GM21717 (cell line): ENCODE results near the gene SAP30L.

Source experiments
- ATAC-seq: cut with Tn5 transposase; IDR thresholded peaks from one replicate; pipeline ENCODE4 v1.9.1; 2021; ENCODE audit warnings: mild to moderate bottlenecking, moderate library complexity; ENCODE audit not compliant: unreplicated experiment

The SAP30L gene

DNA sequence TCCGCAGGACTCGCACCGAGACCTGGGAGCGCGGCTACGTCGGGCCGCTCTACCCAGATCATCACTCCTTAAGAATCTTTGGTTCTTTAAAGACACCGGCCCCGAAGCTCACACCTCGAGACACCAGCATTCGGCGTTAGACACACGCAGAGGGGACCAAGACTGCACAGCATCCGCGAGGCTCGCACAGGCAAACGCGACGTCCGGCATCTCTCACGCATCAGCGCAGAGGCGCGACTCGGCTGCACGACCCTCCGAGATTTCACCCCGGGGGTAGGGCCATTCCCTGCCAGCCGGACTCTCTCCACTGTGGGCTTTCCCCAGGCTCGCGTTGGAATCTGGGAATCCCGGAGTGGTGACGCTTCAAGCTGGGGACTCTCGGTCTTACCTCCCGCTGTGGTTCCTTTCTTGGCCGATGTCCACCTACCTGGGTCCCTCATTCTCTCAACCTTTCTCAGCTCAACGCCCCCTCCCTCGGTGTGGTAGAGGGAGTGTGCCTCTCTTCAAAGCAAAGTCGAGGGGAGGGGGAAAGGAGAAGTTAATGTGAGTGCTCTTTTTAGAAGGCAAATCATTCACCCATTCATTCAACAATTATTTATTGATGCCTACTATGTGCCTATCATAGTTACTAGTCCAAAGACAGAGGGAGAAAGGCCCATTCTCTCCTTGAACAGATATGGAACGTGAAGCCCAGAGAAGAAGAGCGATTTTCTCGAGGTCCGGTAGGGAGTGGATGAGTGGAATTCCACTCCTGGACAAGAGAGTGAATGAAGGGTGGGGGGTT is 33.6 kb downstream of the SAP30L start:
- no peak for ATAC-seq

DNA sequence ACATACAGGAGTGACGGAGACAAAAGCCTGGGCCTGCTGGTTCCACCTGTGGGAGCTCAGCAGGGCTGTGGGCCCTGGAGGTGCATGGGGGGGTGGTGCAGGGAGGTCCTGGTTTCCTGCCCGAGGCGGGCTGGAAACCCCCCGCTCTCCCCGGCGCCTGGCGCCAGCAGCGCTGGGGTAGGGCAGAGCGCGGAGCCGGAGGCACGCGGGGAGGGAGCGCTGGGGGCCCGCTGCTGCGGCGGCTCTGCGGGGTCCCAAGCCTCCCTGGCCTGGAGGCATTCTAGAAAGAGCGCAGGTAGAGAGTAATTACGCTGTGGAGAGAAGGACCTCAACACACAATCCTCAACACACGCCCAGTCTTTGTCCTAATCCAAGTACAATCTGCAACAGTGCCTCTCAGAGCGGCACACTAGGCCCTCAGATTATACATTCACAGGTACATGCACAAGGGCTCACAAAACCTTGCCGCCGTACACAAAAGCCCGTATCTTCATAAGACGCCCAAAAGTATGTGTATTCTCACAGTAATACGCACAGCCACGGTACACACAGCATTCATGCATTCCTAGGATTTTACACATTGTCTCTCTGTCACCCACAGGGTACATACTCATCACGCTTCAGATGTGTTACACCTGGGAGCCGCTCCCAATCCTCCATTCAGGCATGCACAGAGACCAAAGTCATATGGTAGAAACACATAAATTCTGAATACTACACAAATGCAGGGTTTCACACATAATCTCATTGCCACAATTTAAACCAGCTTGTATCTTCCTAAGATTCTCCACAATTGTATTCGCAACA is 34.4 kb downstream of the SAP30L start:
- no peak for ATAC-seq

DNA sequence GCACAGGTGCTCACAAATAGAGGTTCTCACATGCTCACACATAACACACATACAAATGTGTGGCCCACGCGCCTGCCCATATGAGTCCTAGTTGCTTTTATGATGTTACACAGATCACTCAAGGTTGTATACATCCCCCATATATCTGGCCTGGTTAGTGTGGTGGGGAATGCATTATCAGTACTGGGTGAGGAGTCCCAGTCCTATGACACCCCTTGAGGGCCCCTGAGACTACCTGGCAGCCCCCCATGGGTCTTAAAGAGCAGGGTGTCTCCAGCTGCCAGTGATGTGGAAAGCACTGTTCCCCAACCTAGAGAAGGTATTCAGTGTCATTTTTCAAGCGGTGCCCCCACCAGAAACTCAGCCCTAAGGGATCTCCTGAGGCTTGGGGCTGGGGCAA is 35.0 kb downstream of the SAP30L start:
- no peak for ATAC-seq

DNA sequence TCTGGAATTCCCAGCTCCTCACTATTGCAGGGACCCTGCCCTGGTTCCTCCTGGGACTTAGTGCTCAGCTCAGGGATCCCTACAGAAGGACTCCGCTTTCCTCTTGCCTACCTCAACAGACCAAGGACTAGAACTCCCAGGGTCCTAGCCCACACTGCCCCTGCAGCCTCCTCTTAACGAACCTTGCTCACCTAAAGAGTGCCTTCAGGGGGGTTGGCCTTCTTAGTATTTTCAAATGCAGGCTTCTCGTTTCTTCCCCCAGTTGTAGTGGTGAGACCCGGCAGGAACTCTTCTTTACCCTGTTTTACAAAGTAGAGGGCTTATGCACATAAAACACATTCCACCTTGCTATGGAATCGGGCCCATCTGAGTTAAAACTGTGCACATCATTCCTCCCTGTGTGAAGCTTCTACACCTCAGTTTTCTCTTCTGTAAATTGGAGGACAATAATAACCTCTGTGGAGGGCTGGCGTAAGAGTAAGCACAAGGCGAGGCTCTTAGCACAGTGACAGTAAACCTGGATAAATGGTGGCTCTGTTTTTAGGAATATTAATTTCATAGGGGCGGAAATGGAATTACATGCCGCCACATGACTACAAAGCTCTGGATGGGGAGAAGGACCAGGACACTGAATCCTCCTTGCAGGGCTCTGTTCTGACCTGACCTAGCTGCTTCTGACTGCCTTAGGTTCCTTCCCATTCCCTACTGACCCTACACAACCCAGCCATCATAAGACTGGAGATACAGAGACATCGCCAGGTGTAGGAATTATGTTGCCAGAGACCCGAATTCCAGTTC is 36.0 kb downstream of the SAP30L start:
- no peak for ATAC-seq

DNA sequence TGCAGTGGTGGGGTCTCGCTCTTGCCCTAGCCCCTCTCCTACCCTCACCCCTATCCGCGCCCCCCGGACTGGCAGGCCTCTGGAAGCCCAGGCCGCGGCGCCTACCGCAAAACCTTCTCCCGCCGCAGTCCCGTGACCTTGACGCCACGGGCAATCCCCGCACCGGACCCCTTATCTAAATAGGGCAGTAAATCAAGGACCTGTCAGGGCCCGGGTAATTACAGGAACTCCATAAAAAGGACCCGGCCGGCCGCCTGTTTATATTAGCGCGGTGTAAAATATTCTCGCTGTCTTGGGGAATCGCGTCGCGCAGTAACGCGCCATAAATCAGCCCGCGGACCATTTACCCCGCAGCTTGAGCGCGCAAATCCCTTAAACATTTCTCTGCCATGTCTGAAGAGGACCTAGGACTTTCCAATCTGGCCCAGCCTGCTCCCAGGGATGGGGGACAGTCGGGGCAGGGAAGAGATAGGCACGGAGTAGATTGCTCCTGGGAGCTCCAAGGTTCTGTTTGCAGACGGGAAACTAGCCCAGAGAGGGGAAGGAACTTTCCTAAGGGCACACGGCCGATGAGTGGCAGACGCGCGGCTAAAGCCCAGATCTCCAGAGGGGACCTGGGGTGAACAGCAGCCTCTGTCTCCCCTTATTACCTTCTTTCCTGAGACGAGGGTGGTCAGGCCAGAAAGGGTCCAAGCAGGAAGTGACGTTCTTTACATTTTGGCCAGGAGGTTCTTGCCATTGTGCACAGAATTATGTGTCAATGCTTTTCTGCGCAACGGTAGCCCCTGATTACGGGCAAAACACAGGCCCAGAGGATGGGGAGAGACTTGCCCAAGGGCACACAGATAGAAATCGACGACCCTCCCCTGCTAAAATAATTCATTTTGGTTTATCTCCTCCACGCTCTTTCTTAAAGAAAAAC is 37.0 kb downstream of the SAP30L start:
- no peak for ATAC-seq

DNA sequence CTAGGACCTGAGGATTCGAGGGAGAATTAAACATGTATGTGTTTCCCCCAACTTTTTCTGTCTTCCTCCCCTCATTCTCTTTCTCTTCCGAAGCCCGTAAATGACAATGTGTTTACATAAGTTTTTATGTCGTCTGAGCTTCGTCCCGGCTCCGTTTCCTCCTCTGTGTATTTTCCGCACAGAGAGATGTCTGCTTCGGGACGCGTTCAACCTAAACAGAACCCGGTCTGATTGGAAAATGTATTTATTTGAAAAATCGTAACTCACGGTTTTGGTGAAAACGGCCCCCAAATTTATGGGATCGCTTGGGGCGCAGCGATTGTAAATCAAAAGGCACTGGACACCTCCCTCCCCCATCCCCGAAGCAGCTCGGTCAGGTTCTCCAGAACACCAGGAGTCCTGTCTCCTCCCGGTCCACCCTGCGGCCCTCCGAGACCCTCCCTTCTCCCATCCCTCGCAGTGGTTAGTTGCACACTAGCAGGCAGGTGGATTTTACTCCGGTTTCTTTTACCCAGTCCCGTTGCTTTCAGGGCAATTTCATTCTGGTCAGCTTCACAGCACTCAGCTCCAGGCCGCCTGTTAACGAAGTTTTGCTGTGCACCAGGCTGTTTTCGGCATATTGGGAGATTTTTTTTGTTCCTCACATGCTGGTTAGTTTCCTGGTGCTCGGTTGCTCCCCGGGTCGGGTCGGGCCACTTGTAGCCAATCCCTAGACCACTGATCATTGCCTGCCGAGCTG is 38.0 kb downstream of the SAP30L start:
- no peak for ATAC-seq

DNA sequence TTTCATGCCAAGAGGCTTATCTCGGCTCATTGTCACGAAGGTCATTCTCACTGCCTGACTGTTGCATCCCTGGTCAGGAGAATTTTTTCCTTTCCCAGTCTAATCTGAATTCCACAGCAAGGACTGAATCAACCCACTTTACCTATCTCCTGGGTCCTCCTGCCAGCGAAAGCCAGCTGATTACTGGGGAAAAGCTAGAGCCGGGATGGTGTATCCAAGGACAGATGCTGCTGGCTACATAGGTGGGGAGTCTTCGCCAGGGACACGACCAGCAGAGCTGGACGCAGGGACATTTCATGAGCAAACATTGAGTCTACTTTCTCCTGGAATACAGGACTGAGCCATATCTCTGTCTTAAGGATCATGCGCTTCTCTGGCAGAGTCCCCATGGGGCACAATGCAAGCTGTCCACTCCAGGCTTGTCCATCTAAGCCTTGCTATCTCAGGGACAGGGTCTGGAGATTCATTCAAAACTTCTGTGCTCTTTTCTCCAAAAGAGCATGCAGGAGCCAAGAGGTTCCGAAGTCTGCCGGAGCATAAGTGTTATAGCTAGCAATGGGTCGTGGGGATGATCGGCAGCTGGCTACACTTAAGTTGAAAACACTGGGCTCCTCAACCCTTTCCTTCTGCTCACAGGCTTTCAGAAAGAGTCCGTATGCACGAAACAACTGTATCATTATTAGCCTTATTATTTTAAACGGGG is 38.7 kb downstream of the SAP30L start:
- ATAC-seq = no peak

DNA sequence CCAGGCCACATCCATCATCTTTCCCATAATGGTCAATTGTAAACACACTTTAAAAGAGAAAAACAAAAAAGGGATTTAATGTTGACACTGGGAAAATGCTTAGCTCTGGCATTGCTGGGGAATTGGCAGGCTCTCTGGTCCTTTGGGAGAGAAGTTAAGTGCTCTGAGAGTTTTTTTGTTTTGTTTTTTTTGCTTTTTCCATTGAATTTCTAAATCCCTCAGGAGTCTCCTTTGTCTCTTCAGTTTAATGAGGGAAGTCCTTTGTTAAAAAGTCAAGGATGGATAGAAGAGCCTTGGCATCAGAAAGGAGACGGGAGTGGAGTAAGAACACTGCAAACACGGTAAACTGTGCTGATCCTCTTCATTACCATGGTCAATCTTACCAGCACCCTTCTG is 39.3 kb downstream of the SAP30L start:
- no peak for ATAC-seq

DNA sequence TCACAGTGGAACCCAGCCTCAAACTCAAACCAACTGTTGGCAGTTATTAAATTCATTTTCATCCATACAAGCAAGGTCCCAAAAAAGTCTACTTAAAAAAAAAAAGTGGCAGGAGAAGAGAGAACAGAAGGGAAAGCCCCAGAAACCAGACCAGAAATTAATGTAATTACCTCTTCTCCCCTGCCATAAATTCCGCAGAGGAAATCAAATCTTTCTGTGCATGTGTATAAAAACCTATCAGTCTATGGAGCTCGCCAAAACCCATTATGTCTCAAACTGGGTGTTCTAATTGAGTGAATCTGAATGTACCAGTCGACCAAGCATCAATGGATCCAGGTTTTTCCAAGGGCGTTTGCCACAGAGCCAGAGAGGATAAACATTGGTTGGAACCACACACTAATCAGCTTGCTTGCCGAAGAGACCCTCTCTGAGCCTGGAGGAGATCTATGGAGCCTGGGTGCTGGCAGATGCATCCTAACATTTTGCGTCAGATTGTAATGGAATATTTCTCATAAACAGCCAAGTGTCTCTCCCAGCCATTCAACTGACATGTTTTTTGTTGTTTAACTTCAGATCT is 40.1 kb downstream of the SAP30L start:
- no peak for ATAC-seq

DNA sequence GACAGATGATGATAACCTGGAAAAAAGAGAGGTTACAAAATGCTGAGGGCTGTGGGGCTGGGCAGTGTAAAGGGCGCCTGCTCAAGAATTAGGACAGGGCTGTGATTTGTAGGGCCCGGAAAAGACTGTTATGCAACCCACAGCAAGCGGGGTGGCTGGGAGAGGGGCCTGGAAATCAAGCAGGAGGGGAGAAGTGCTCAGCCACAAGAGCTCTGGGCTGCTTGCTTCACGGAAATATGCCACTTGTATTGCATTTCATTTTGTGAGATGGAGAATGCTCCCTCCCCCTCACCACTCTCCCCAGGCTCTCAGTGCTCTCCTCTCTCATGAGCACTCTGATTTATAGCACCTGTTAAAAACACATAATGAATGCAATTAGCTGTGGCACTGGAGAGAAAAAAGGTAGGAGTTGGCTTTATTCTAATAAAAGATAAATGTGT is 40.6 kb downstream of the SAP30L start:
- no peak for ATAC-seq

DNA sequence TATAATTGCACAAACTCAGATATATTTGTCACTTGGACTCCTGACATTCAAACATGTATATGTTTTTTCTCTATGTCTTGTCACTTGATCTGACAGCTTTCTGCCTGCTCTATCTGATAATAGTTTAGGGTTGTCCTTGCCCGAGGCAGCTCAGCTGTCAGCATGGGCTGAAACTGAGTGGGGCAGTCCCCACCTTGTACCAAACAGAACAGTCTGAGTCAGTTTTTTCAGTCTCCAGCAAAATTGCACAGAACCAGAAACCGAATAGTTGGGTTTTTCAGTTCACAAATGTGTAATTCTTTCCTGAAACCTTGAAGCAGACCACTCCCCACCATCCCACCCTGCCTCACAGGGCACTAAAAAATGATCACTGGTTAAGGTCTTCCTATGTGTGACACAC is 41.7 kb downstream of the SAP30L start:
- ATAC-seq = peak; percentile 97

DNA sequence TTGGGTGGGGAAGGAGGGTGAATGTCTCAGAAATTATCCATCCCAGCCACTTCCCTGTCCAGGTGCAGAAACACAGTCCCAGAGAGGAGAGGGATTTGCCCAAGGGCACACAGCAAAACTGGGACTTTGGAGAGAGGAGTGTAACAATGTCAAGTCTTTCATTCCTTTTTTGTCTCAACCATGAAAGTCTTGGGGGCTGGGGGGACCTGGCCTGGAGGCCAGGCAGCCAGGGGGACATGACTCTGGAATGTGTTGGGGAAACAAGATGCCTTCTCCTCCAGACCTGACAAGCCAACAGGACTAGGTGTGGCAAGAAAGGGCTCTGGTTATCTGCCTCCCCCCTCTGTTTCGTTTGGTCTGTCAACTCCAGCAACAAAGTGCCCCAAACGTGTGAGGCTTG is 46.1 kb downstream of the SAP30L start:
- ATAC-seq = no peak

DNA sequence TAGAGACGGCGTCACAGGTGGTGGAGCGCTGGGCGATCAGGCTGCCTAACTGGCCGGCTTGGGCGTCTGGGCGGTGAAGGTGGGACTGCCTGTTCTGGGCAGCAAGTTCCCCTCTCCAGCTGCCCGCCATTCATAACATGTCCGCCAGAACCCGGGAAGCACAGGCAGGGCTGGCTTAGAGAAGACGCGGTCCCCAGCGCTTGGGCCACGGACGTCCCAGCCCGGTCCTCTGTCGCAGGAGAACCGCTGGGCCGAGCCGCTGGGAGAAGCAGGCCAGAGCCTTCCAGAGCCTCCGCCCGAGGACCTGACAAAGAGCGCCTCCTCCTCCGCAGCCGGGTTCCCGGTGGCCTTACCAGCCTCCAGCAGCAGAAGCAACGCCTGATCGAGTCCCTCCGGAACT is 47.5 kb downstream of the SAP30L start:
- no peak for ATAC-seq

DNA sequence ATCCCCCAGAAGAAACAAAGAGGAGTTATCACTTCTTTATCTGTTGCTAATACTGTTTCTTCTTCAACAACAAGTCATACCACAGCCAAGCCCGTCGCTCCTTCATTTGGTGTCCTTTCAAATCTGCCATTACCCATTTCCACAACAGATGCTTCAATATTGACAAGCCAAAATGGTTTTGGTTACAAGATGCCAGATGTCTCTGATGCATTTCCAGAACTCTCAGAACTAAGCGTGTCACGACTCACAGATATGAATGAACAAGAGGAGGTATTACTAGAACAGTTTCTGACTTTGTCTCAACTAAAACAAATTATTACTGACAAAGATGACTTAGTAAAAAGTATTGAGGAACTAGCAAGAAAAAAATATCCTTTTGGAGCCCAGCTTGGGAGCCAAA is 48.2 kb downstream of the SAP30L start:
- ATAC-seq = no peak

DNA sequence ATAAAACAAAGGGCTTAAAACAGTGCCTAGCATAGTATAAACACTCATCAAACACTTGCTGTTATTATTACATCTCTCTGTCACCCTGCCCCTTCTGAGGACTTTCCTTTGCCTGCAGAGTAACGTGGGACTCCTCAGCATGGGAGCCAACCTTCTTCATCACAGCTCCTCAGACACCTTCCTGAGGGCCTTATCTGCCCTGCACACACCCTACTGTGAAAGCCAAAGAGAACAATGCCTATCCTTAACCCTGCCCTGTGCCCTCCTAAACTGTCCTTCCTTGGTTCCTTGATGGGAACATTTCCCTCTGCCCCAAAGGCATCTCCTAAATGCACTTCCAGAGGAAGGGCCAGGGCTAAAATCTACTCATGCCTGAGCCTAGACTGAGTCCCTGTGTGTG is 52.8 kb downstream of the SAP30L start:
- no peak for ATAC-seq

DNA sequence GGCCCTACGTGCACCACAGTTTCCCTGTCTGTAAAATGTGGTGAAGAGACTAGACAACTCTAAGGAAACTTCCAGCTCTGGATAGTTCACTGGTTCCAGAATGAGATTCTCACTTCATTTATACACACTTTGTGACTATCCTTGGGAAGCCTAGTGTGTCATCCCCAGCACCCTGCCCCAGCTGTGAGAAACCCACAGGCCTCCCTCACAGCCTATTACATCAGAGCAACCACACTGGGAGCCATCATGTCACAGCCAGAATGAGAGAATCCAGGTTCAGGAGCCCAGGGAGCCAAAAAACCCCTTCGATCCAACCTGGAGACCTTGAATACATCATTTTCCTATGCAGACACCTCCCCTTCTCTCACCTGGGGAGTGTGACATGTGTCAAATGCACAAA is 53.2 kb downstream of the SAP30L start:
- no peak for ATAC-seq

DNA sequence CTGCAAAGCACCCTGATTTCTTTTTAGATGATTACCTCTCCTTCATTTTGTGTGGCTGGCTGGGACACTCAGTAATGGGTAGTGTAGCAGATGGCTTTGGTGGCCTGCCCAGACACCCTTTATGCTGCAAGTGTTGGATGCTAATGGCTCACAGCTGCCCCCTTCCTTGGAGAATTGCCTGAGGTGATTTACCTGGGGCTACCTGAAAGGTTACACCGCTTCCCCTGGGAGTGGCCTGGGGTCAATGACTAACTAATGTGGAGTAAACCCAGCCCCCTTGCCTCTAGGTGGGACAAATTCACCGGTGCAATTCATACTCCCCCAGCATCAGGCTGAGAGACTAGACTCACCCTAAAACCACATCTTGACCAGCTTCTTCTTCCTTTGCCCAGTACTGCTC is 55.8 kb downstream of the SAP30L start:
- ATAC-seq = no peak

DNA sequence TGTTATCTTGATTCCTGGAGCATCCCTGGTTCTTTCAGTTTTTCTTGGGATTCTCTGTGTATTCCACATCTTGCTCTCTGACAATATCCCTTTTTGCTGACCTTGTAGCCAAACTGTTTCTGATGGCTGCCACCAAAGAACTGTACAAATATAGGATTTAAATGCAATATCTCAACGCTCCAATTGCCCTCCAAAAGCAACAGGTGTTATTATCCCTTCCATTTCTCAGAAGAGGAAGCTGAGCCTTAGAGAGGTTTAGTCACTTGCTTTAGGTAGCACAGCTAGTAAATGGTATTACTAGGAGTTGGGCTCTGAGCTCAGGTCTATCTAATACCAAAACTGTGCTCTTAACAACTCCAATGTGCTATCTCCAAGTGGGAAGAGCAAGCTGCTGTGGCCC is 56.4 kb downstream of the SAP30L start:
- no peak for ATAC-seq

DNA sequence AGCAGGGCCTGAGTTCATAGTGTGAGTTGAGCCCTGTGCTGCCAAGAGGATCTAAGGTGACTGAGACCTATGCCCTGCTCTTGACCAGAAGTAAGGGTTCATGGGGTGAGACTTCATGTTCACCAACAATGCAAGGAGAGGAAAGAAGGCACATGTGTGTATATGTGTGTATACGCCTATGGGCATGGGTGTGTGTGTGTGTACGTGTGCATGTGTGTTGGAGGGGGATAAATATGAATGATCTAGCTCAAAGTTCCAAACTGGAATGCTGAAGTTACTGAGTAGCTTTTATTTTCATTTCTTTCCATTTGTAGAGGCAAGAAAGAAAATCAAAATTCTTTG is 57.9 kb downstream of the SAP30L start:
- ATAC-seq = no peak
